ENCODE results near the gene TAL1. TPM values are rescaled to one million over a fixed set of nuclear protein-coding genes. Genes with fewer than 3 reads are reported as not detected.

The TAL1 gene
- total and polyA plus RNA-seq, 10 of the 15 experiments (the other 5 are each of a cell fraction or from before 2014, with no cell fraction given) = 0.05 TPM; not detected in 9

DNA sequence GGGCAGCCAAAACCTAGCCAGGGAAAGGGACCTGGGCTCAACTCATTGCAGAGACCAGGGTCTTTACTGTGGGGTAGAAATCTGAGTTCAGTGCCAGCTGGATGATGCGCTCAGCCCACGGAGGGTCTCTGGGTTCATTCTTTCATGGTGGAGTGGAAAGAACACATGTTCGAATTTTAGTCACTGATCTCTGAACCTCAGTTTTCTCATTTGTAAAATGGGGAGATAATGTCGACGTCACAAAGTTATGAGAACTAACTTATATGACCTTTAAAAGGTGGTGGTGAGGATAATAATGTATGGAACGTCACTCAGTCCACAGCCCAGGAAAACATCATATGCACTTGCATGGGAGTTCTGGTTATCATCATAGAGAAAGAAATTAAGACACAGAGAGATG is 1.2 kb upstream of the TAL1 start (continued):
- TF ChIP-seq SUZ12 (IDR thresholded peaks at IDR 0.05; ENCODE audit: unreplicated experiment) = no peak
- TF ChIP-seq MTA2 (IDR thresholded peaks at IDR 0.05; ENCODE audit: low read depth) = no peak
- no peak for TF ChIP-seq ATF2 (IDR thresholded peaks at IDR 0.05; ENCODE audit: low read length)

DNA sequence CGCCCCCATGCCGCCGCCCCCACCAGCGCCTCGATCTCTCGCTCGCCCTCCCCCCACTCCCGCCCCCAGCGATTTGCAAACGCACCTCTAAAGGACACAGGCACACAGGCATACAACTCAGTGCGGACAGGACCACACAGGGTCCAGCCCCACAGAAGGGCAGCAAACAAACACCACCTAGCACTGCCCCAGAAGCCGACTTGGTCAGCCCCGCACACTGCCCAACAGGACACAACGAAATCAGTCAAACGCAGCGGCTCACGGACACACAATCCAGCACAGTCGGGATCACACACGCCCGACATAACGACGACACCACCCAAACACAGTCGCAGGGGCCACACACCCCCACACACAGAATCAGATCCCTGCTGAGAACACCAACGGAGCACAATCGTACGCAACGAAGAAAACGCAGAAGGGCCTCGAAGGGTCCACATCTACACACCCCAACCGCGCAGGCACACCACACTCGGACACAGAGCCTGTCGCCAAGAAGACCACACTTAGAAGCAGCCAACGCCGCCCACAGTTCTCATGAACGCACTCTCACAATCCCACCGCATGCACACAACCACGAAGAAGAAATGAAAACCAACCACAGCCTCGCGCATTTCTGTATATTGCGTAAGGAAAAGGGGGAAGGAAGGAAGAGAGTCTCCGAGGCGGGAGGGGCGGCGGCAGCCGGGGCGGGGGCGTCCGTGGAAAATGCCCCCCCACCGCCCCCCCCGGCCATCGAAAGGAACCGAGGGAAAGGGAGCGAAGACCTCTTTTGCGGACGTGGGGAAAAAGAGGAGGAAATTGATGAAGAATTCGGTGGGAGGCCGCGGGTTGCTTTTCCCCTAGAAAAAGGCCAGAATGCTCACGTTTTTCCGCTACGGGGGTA is 481 bp downstream of the TAL1 start:
- Histone ChIP-seq H2AFZ (ENCODE audit: control insufficient read depth, low read depth, low read length) (no peak overlapping the region), H3K9me3 (replicated peaks; ENCODE audit: control insufficient read depth, insufficient read depth, low read length) (no peaks in the 10 kb centered on the region), H3K79me2 (ENCODE audit: control insufficient read depth, insufficient read depth, low read length) (no peaks in the 10 kb centered on the region), H3K9ac (ENCODE audit: control insufficient read depth, insufficient read depth, low read length) (no peak overlapping the region), H3K4me3 (no peak overlapping the region), H3K4me2 (ENCODE audit: control insufficient read depth, insufficient read depth) (peak overlapping the region; percentile 56), H3K27ac (ENCODE audit: control insufficient read depth, insufficient read depth) (no peak overlapping the region), H4K20me1 (ENCODE audit: control insufficient read depth, insufficient read depth) (no peaks in the 10 kb centered on the region), H3K36me3 (ENCODE audit: control insufficient read depth in 2 of 2, insufficient read depth in 2 of 2, low read length in 1 of 2) (no peaks in the 10 kb centered on the region), H3K4me1 (ENCODE audit: control insufficient read depth, insufficient read depth, low read length) (peaks cover 3% of the 10 kb centered on the region; the same call in 1 of the 2 replicates), H3K27me3 (replicated peaks in 1 of 2; ENCODE audit: control insufficient read depth in 2 of 2, insufficient read depth in 2 of 2, low read length in 1 of 2) (peaks cover 24% of the 10 kb centered on the region in 2 experiments)
- FAIRE-seq = no peak
- in situ Hi-C loops (cut with MboI) (no loop called here), intact Hi-C loops (cut with micrococcal nuclease; ENCODE audit: unreplicated experiment) (no loop called here)
- ChIA-PET SMC1A (ENCODE audit: uncharacterized antibody, unreplicated experiment) (no interaction called here), CTCF (no interaction called here), RAD21 (ENCODE audit: unreplicated experiment) (no interaction called here), POLR2A (no interaction called here)
- TF ChIP-seq, protein P1, sequence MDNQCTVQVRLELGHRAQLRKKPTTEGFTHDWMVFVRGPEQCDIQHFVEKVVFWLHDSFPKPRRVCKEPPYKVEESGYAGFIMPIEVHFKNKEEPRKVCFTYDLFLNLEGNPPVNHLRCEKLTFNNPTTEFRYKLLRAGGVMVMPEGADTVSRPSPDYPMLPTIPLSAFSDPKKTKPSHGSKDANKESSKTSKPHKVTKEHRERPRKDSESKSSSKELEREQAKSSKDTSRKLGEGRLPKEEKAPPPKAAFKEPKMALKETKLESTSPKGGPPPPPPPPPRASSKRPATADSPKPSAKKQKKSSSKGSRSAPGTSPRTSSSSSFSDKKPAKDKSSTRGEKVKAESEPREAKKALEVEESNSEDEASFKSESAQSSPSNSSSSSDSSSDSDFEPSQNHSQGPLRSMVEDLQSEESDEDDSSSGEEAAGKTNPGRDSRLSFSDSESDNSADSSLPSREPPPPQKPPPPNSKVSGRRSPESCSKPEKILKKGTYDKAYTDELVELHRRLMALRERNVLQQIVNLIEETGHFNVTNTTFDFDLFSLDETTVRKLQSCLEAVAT (IDR thresholded peaks at IDR 0.05) = peak; percentile 64; the same call in 1 of the 2 replicates
- TF ChIP-seq EZH2 (IDR thresholded peaks at IDR 0.05; ENCODE audit: borderline replicate concordance, control insufficient read depth, low read depth, low read length) = 0 out of 2 replicates have a peak, but pooled peaks have one; percentile 93
- TF ChIP-seq, protein P2, sequence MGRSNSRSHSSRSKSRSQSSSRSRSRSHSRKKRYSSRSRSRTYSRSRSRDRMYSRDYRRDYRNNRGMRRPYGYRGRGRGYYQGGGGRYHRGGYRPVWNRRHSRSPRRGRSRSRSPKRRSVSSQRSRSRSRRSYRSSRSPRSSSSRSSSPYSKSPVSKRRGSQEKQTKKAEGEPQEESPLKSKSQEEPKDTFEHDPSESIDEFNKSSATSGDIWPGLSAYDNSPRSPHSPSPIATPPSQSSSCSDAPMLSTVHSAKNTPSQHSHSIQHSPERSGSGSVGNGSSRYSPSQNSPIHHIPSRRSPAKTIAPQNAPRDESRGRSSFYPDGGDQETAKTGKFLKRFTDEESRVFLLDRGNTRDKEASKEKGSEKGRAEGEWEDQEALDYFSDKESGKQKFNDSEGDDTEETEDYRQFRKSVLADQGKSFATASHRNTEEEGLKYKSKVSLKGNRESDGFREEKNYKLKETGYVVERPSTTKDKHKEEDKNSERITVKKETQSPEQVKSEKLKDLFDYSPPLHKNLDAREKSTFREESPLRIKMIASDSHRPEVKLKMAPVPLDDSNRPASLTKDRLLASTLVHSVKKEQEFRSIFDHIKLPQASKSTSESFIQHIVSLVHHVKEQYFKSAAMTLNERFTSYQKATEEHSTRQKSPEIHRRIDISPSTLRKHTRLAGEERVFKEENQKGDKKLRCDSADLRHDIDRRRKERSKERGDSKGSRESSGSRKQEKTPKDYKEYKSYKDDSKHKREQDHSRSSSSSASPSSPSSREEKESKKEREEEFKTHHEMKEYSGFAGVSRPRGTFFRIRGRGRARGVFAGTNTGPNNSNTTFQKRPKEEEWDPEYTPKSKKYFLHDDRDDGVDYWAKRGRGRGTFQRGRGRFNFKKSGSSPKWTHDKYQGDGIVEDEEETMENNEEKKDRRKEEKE (IDR thresholded peaks at IDR 0.05) = no peak
- TF ChIP-seq BMI1 (IDR thresholded peaks at IDR 0.05; ENCODE audit: borderline replicate concordance) = peak; percentile 100
- peak; percentile 36 for TF ChIP-seq SUZ12 (IDR thresholded peaks at IDR 0.05; ENCODE audit: unreplicated experiment)
- ATAC-seq = peak; percentile 42
- 18% methylated on average over 55 of the region's 62 CpGs for WGBS (ENCODE audit: insufficient coverage, insufficient replicate concordance, low lambda C conversion rate, missing lambda C conversion rate)
- peak; percentile 1 for DNase-seq (ENCODE audit: low read depth, low spot score)
- no TSS peak for BruUV-seq (replicated peaks)

Data from GM12878 (cell line).